ENCODE results near the gene RCCD1.

GRCh38 chr15:90953947-90954711, 555 bp upstream of the RCCD1 start:
- TF ChIP-seq LEF1 (IDR thresholded peaks at IDR 0.05; ENCODE audit: borderline replicate concordance), result no peak
- no peak for TF ChIP-seq TARDBP (IDR thresholded peaks at IDR 0.05)
- TF ChIP-seq FOXA1 (IDR thresholded peaks at IDR 0.05), result no peak
- no peak for TF ChIP-seq PKNOX1 (IDR thresholded peaks at IDR 0.05)

Measured in HEK293T (cell line).